Activated CD4-positive, alpha-beta T cell treated with anti-CD3 and anti-CD28 coated beads for 36 hours (primary cell): Measurements from ENCODE around the gene SP140L. TPM values are rescaled to one million over a fixed set of nuclear protein-coding genes. Genes with fewer than 3 reads are reported as not detected.

Experiments
- ATAC-seq: fragments of 200-7000 bp; cut with Tn5 transposase; one replicate; pipeline ENCODE4 v1.10.0; 2021; ENCODE audit warnings: mild to moderate bottlenecking, moderate library complexity
- CTCF ChIA-PET: fragments of 350-600 bp; sonication (Branson Sonifier 250); formaldehyde crosslinking; loops from one replicate; lab custom pipeline; 2021; ENCODE audit warnings: antibody characterized with exemption; lab: Charles Lee
- POLR2A ChIA-PET: fragments of 350-600 bp; sonication (Branson Sonifier 250); formaldehyde crosslinking; loops from one replicate; lab custom pipeline; 2021; ENCODE audit warnings: antibody characterized with exemption, inconsistent platforms; lab: Charles Lee
- DNase-seq: peaks from one replicate; pipeline ENCODE4 v3.0.0-alpha.2; 2020
- H3K27ac Mint-ChIP-seq: one replicate; pipeline ENCODE4 v1.8.0; 2021; ENCODE audit warnings: mixed read lengths
- H3K27me3 Mint-ChIP-seq: one replicate; pipeline ENCODE4 v1.8.0; 2021; ENCODE audit warnings: mixed read lengths
- H3K36me3 Mint-ChIP-seq: one replicate; pipeline ENCODE4 v1.8.0; 2021; ENCODE audit warnings: low read depth, mixed read lengths
- H3K4me1 Mint-ChIP-seq: one replicate; pipeline ENCODE4 v1.8.0; 2021; ENCODE audit warnings: mixed read lengths
- H3K4me3 Mint-ChIP-seq: one replicate; pipeline ENCODE4 v1.8.0; 2021; ENCODE audit warnings: mild to moderate bottlenecking, moderate library complexity, mixed read lengths
- H3K9me3 Mint-ChIP-seq: one replicate; pipeline ENCODE4 v1.8.0; 2021; ENCODE audit warnings: low read depth, mixed read lengths
- intact Hi-C, 2 experiments: fragments of 100-400 bp; cut with DNase I in 1 of 2; cut with micrococcal nuclease in 1 of 2; formaldehyde crosslinking; loops; one replicate each; pipeline versions ENCODE4 v1.14.2 to v1.15.1; 2022 to 2024; cut with DNase I, micrococcal nuclease
- total RNA-seq, 2 experiments: library from RNA; stranded (reverse); gene quantifications; one replicate each; pipeline ENCODE4 v1.2.3, GENCODE V29; 2021

SP140L gene
- total RNA-seq, 2 experiments from 2014 or later: 40.1 to 43.4 TPM

DNA sequence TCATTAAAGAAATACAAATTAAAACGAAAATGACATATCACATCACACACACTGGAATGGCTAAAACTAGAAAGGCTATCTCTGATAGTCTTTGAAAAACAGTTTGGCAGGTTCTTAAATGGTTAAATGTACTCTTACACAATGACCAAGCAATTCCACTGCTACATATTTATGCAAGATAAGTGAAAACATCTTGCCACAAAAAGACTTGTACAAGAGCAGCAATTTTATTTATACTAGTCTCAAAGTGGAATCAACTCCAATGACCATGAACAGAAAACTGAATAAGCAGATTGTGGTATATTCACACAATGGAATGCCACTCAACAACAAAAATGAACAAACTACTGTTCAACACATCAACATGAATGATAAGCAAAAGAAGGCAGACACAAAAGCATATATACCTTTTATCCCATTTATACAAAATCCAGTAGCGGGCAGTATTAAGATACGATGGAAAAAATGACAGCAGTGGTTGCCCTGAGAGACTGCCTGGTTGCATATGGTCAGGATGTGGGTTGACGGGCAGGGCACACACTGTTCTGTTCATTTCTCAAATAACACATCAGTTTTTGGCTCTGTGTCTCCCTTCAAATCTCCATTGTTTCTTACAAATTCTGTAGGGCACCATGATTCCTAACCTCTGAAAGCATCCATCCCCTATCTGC lies 114.4 kb downstream of the SP140L start:
- H3K4me3 Mint-ChIP-seq: peak overlapping the region; percentile 40
- peaks cover 60% of the 10 kb centered on the region for H3K4me1 Mint-ChIP-seq
- H3K27ac Mint-ChIP-seq: peak overlapping the region; percentile 84
- intact Hi-C loops: loop anchor here in 1 of 2 experiments (10.0 kb wide), 2 partner anchors 353 to 513 kb away; no protein-coding TSS in a partner anchor
- CTCF ChIA-PET: no interaction called here
- ATAC-seq (peak; percentile 80), DNase-seq (peak; percentile 59)
- H3K9me3 Mint-ChIP-seq: peaks cover 1% of the 10 kb centered on the region
- H3K27me3 Mint-ChIP-seq: no peaks in the 10 kb centered on the region
- POLR2A ChIA-PET: no interaction called here
- H3K36me3 Mint-ChIP-seq: peaks cover 62% of the 10 kb centered on the region

DNA sequence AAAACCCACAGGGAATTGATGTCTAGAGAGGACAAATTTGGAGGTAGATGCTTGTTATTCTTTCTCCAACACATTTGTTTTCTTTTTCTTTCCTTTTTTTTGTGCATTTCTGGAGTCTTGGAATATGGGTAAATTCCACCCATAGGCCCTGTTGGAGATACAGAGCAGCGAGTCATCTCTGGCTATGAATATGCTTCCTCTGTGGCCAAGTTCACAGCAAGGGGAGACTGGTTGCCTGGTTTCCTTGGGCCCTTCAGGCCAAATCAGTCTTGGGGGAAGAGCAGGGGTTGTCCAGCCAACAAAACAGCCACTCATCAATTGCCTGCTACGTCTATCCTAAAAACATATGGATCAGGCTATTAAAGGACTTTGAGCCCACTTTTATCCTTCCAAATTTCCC lies 116.5 kb downstream of the SP140L start:
- no peaks in the 10 kb centered on the region for H3K9me3 Mint-ChIP-seq
- H3K4me3 Mint-ChIP-seq: no peak overlapping the region
- H3K36me3 Mint-ChIP-seq: peaks cover 72% of the 10 kb centered on the region
- H3K27me3 Mint-ChIP-seq: no peaks in the 10 kb centered on the region
- H3K27ac Mint-ChIP-seq: no peak overlapping the region
- intact Hi-C loops: loop anchor here in 1 of 2 experiments (10.0 kb wide), 2 partner anchors 351 to 511 kb away; no protein-coding TSS in a partner anchor
- no peak for ATAC-seq
- DNase-seq: peak; percentile 33
- ChIA-PET POLR2A (no interaction called here), CTCF (no interaction called here)
- peaks cover 79% of the 10 kb centered on the region for H3K4me1 Mint-ChIP-seq

DNA sequence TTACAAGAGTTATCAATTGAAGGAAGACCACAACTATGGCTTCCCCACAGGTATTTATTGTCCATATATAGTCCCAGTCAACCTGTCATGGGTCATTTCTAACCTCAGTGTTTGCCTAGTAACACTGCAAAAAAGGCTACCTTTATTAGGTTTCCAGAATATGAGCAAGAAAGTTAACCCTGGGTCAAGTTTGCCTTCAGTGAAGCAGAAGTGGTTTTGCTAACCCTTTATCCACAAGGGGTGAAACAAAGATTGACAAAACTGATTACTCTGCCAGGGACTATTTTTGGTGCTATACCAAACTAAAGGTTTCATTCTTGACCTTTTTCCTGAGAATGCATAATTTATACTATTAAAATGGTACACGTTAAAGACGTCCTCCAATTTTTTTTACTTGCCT lies 117.8 kb downstream of the SP140L start:
- peaks cover 71% of the 10 kb centered on the region for H3K36me3 Mint-ChIP-seq
- DNase-seq: no peak
- no peak for ATAC-seq
- H3K27me3 Mint-ChIP-seq: no peaks in the 10 kb centered on the region
- no peak overlapping the region for H3K4me3 Mint-ChIP-seq
- ChIA-PET CTCF (no interaction called here), POLR2A (no interaction called here)
- intact Hi-C loops: loop anchor here in 1 of 2 experiments (10.0 kb wide), 2 partner anchors 350 to 510 kb away; no protein-coding TSS in a partner anchor
- H3K9me3 Mint-ChIP-seq: no peaks in the 10 kb centered on the region
- H3K27ac Mint-ChIP-seq: no peak overlapping the region
- H3K4me1 Mint-ChIP-seq: peaks cover 78% of the 10 kb centered on the region

DNA sequence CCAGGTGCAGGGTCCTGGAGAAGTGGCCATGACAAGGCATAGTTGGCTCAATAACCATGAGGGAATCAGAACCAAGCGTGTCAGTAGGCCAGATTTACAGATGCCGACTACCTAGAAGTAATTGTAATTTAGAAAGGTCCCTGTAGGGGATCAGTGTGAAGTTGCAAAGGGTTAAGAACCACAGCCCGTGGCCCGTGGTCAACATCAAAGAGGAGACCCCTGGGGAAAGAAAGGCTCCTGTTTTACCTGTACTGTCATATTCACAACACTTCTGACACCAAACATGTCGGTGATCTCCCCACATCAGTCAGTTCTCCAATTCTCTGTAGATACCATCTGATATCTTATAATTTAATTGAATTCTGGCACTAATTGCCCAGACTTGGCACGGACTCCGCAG lies 120.0 kb downstream of the SP140L start:
- POLR2A ChIA-PET: interaction anchor here (1.0 kb wide), 1 partner anchor 11 kb away, joined by 6 read pairs; no protein-coding TSS in a partner anchor
- intact Hi-C loops: loop anchor here in 1 of 2 experiments (1.0 to 10.0 kb wide), 3 partner anchors 31 to 508 kb away; partner anchors contain the start of gene SP100
- Mint-ChIP-seq H3K27me3 (no peaks in the 10 kb centered on the region), H3K27ac (peak overlapping the region; percentile 87), H3K4me1 (peaks cover 68% of the 10 kb centered on the region), H3K36me3 (peaks cover 76% of the 10 kb centered on the region), H3K4me3 (no peak overlapping the region), H3K9me3 (no peaks in the 10 kb centered on the region)
- CTCF ChIA-PET: interaction anchor here (0.6 kb wide), 1 partner anchor 101 kb away, joined by 4 read pairs; no protein-coding TSS in a partner anchor
- ATAC-seq (no peak), DNase-seq (peak; percentile 38)

DNA sequence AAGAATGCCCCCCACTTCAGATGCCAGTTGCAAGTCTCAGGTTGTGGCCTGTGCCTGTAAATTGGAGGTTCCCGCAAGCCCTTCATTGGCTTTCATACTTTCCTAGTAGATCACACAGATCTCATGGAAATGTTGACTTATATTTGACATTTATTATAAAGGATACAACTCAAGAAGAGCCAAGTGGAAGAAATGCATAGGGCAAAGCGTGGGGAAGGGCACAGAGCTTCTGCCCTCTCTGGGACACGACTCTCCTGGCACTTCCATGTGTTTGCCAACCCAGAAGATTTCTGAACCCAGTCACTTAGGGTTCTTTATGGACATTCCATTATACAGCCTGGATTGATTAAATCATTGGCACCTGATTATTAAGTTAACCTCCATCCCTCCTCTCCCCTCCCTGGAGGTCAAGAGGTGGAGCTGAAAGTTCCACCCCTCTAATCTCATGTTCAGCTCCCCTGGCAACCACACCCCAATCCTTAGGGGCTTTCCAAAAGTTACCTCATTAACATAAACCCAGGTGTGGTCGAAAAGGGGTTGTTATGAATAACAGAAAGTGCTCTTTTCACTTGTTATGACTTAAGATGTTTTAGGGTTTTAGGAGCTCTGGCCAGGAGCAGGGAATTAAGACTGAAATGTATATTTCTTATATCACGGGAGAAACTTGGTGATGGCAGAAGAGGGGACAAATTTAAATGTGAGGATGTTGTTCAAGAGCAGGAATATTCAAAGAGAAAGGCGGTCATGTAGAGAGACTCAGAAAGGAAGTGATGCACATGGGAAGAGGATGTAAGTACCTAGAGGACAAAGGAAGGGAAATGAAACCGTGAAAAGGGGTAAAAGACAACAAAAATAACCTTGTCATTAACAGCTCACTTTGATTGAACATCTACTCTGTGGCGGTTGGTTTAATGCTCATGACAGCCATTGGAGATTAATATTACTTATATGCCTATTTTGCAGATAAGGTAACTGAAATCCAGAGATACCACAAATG lies 120.8 kb downstream of the SP140L start:
- DNase-seq (peak; percentile 58), ATAC-seq (peak; percentile 88)
- ChIA-PET POLR2A (interaction anchor here (0.8 to 1.1 kb wide), 3 partner anchors 12 to 135 kb away, joined by 3 to 6 read pairs (median 6); no protein-coding TSS in a partner anchor), CTCF (interaction anchor here (0.6 to 1.6 kb wide), 4 partner anchors 102 to 350 kb away, joined by 3 to 6 read pairs (median 4); partner anchors contain the start of gene SP140L)
- Mint-ChIP-seq H3K4me3 (peak overlapping the region; percentile 22), H3K4me1 (peaks cover 64% of the 10 kb centered on the region), H3K27me3 (no peaks in the 10 kb centered on the region), H3K36me3 (peaks cover 79% of the 10 kb centered on the region), H3K9me3 (no peaks in the 10 kb centered on the region), H3K27ac (peak overlapping the region; percentile 87)
- intact Hi-C loops: loop anchor here in 1 of 2 experiments (1.0 to 10.0 kb wide), 3 partner anchors 31 to 507 kb away; partner anchors contain the start of gene SP100

DNA sequence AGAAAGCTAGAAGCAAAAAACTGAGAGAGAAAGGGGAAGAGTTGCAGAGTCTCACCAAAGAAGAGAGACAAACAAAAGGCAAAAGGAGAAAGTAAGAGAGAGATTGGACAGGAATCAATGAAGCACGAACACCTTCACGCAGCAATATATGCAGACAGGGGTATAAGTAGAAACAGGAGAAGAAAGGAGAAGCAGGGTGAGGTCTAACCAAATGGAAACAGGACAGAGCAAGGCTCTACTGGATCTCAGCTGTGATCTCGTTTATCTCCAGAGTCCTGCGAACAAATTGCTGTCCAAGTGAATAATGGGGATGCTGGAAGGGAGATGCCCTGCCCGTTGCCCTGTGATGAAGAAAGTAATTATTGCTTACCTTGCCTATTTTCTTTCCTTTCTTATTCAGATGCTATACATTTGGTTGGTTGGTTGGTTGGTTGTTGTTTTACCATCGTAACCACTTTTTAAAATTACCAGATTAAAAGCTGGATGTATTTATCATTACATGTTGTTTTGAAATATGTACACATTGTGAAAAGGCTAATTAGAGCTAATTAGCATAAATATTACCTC lies 123.0 kb downstream of the SP140L start:
- intact Hi-C loops: loop anchor here in 1 of 2 experiments (10.0 kb wide), 2 partner anchors 345 to 505 kb away; no protein-coding TSS in a partner anchor
- DNase-seq (no peak), ATAC-seq (no peak)
- ChIA-PET POLR2A (no interaction called here), CTCF (no interaction called here)
- Mint-ChIP-seq H3K9me3 (no peaks in the 10 kb centered on the region), H3K4me1 (peaks cover 73% of the 10 kb centered on the region), H3K36me3 (peaks cover 86% of the 10 kb centered on the region), H3K4me3 (no peak overlapping the region), H3K27me3 (no peaks in the 10 kb centered on the region), H3K27ac (no peak overlapping the region)

DNA sequence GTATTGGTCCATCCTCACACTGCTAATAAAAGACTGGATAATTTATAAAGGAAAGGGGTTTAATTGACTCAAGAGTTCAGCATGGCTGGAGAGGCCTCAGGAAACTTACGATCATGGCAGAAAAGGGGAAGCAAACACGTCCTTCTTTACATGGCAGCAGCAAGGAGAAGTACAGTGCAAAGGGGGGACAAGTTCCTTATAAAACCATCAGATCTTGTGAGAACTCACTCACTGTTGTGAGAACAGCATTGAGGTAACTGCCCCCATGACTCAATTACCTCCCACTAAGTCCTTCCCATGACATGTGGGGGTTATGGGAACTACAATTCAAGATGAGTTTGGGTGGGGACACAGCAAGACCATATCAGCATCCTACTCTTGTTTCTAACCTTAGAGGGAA lies 126.0 kb downstream of the SP140L start:
- intact Hi-C loops: no loop called here
- H3K27ac Mint-ChIP-seq: no peak overlapping the region
- H3K4me1 Mint-ChIP-seq: peaks cover 74% of the 10 kb centered on the region
- H3K36me3 Mint-ChIP-seq: peaks cover 90% of the 10 kb centered on the region
- H3K27me3 Mint-ChIP-seq: no peaks in the 10 kb centered on the region
- H3K9me3 Mint-ChIP-seq: peaks cover 9% of the 10 kb centered on the region
- ATAC-seq (no peak), DNase-seq (no peak)
- ChIA-PET CTCF (no interaction called here), POLR2A (no interaction called here)
- H3K4me3 Mint-ChIP-seq: no peak overlapping the region

Other genes starting within 250 kb of the SP140L start
- gene SP110, start 107.2 kb upstream of the SP140L start, total RNA-seq: 100 to 1,000 TPM in 1 of 2 experiments, 10 to 100 TPM in 1; 96.2 to 111 TPM
- gene SP140, start 101.5 kb upstream of the SP140L start, total RNA-seq: 10 to 100 TPM; 71.3 to 84.2 TPM
- 100 to 1,000 TPM; 150 to 174 TPM for gene SP100, start 89.0 kb downstream of the SP140L start, total RNA-seq